ENCODE measurements around the gene IRAK2.
"Not testable (repeated sequence)": the region's sequence is repeated elsewhere in the genome, so short reads cannot be mapped to it uniquely, and the experiment has no call there.

Gene IRAK2

GRCh38 chr3:10249833-10250232 lies 85.1 kb downstream of the IRAK2 start:
- DNase-seq (ENCODE audit: low read depth in 3 of 3), result no peak

GRCh38 chr3:10251006-10251405 lies 86.3 kb downstream of the IRAK2 start:
- DNase-seq (ENCODE audit: low read depth in 3 of 3), result no peak

- DNase-seq (ENCODE audit: low read depth in 3 of 3), result no peak
Observed at GRCh38 chr3:10253731-10254130, 89.0 kb downstream of the IRAK2 start.

- DNase-seq (ENCODE audit: low read depth in 3 of 3), result no peak
Observed at GRCh38 chr3:10255835-10256234, 91.1 kb downstream of the IRAK2 start.

DNA sequence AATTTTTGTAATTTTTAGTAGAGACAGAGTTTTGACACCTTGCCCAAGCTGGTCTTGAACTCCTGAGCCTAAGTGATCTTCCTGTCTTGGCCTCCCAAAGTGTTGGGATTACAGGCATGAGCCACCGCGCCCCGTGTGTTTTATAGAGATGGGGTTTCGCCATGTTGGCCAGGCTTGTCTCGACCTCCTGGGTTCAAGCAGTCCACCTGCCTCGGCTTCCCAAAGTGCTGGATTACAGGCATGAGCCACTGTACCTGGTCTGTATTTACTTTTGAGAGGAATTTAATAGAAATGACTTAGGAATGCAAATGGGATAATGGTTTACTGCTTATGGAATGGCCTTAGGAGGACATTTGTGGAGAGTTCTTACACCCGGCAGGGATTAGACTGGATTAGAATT lies 94.3 kb downstream of the IRAK2 start:
- no peak for DNase-seq (ENCODE audit: low read depth in 3 of 3)

DNA sequence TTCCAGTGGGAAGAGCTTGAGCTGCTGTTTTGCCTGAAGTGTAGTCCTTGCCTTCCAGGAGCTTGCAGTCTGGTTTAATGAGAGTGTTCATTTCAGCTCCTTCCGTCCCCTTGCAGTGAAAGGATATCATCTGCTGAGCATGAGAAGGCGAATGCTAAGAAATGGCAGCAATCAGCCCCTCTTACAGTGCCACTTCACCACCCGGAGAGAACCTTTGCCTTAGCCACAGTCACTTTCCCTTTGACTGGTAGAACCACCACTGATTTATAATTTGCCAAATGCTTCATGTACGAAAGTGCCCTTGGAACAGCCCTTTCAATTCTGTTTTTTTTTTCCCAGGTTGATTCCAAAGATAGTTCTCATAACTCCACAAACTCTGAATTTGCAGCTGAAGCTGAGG lies 95.1 kb downstream of the IRAK2 start:
- DNase-seq (ENCODE audit: low read depth in 3 of 3), result no peak

GRCh38 chr3:10260211-10260701 lies 95.5 kb downstream of the IRAK2 start:
- DNase-seq (ENCODE audit: low read depth in 3 of 3), result no peak

- no peak for DNase-seq (ENCODE audit: low read depth in 3 of 3)
Observed at GRCh38 chr3:10262027-10262426, 97.3 kb downstream of the IRAK2 start.

- DNase-seq (ENCODE audit: low read depth in 3 of 3), result peak in 2 of 3 donors; percentile 40 to 73
Observed at GRCh38 chr3:10263646-10264363, 99.1 kb downstream of the IRAK2 start.

GRCh38 chr3:10265833-10266232 lies 101.1 kb downstream of the IRAK2 start:
- no peak for DNase-seq (ENCODE audit: low read depth in 3 of 3)

GRCh38 chr3:10266936-10267335 lies 102.2 kb downstream of the IRAK2 start:
- DNase-seq (ENCODE audit: low read depth in 3 of 3), result not testable (repeated sequence)

DNA sequence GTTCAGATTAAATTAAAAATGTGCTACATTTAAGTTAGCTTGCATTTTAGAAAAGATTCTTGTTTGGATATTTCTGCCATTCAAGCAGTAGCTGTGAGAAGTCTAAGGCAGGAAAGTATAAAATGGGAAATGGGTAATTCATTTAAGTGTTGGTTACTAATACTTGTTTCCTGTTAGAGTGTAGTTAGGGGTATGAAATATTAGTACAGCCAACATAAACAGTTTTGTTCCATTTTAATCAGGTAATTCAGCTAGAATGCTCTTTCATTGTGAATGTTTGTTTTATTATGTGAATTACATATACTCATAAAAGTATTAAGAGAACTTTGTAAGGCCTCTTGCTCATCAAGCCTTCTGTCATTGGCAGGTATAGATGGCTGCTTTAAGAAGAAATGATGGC lies 103.4 kb downstream of the IRAK2 start:
- no peak for DNase-seq (ENCODE audit: low read depth in 3 of 3)

GRCh38 chr3:10268930-10269329 lies 104.2 kb downstream of the IRAK2 start:
- DNase-seq (ENCODE audit: low read depth in 3 of 3), result no peak

DNA sequence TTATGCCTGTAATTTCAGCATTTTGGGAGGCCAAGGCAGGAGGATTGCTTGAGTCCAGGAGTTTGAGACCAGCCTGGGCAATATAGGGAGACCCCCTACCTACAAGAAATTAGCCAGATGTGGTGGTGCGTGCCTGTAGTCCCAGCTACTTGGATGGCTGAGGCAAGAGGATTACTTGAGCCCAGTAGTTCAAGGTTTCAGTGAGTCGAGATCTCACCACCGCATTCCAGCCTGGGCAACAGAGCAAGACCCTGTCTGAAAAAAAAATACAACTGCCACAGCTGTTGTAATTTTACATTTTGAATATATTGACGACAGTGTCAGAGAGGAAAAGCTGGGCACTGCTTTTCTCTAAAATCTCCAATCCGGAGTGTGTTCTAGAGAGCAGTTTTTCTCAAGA lies 104.7 kb downstream of the IRAK2 start:
- DNase-seq (ENCODE audit: low read depth in 3 of 3), result no peak

DNA sequence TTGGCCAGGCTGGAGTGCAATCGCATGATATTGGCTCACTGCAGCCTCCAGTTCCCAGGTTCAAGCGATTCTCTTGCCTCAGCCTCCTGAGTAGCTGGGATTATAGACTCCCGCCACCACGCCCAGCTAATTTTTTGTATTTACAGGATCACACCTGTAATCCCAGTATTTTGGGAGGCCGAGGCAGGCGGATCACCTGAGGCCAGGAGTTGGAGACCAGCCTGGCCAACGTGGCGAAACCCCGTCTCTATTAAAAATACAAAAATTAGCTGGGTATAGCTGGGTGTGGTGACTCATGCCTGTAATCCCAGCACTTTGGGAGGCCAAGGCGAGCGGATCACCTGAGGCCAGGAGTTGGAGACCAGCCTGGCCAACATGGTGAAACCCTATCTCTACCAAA lies 107.8 kb downstream of the IRAK2 start:
- not testable (repeated sequence) for DNase-seq (ENCODE audit: low read depth in 3 of 3)

GRCh38 chr3:10272977-10273376 lies 108.3 kb downstream of the IRAK2 start:
- DNase-seq (ENCODE audit: low read depth in 3 of 3), result no peak

GRCh38 chr3:10273702-10274305 lies 109.1 kb downstream of the IRAK2 start:
- no peak for DNase-seq (ENCODE audit: low read depth in 3 of 3)

DNA sequence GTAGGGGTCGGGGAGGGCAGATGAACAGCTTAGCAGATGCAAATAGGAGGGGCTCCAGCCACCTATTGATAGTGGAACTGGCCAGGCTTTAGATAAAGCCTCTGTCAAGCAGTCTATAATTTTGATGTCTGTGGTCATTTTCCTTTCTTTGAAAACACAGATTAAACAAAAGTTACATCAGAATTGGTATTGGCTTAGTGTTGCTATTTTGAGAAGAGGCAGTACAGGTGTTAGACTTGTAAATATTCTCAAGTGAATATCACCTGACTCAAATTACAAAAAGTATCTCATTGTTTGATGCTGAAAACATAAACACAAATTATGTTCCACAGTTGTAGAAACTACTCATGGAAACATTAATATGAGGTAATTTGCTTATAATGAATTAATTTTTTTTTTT lies 109.9 kb downstream of the IRAK2 start:
- DNase-seq (ENCODE audit: low read depth in 3 of 3), result no peak

DNA sequence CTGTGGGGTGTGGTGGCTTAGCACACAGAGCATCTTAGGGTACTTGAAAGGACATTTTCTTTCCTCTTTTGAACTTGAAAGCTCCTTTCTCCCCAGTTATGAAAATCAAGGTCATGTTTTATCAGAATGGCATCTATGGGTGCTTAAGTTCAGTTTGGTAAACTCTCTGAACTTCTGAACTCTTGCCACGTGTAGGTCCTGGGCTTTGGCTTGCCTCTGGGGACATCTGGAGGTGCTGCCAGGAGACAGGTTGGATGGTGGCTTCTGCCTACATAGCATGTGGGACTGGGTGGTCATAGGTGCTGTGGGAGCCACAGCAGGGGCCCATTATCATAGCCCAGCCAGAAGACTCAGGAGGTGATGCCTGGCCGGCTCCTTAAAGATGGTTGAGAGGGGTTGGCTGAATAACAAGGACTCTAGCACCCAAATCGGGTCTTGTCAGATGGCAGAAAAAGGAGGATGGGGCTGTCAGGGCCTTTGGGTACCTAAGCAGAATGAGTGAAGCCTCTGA lies 112.5 kb downstream of the IRAK2 start:
- no peak for DNase-seq (ENCODE audit: low read depth in 3 of 3)

DNA sequence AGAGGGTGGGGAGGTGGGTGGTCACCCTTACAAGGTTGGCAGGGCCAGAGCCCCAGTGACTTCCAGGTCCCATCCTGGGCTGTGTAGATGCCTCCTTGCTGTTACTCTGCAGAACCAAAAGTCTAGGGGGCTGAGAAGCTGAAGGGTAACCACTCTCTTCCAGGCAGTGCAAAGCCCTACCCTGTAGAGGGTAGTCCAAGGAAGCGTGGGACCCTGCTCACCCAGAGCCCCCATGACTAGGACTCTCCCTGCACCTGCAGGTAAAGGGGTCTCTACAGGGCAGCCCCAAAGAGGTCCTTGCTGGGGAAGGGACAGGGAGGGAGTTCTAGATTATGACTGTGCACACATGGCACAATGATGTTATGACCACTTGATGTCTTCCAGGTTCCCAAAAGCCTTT lies 113.8 kb downstream of the IRAK2 start:
- no peak for DNase-seq (ENCODE audit: low read depth in 3 of 3)

DNA sequence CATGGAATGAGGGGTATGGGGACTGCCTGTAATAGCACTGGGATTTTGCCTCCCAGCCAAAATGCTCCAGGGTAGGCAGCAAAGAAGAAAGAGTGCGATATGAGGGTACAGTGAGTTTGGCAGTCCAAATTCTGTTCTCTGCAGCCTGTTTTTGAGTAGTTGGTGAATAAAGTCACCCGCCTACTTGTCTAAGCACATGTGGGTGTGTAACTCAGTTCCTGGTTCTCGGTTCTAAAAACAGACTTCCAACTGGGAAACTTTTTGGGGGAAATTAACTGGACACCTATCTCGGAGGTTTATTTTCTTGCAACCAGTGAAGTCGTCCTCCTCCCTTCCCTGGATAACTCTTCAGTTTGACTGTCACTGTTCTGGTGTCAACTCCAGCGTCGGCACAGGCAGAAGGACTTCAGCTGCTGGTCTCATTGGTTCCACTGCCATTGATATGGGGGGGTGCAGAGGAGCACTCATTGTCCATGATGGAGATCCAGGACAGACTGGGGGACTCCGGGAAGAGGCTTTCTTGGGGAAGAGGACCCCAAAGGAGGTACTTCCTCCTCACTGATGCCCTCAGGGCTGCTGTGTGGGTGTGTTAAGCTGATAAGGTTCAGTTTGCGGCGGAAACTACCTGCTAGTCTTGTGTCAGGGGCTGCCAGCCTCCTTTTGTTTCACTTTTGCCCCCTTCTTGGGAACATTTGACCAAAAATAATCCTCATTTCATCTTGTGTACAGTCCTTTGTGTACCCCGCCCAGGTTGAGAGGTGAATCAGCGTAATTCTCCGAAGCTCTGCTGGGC lies 114.9 kb downstream of the IRAK2 start:
- DNase-seq (ENCODE audit: low read depth in 3 of 3), result no peak

GRCh38 chr3:10280177-10280529 lies 115.4 kb downstream of the IRAK2 start:
- DNase-seq (ENCODE audit: low read depth in 3 of 3), result no peak

GRCh38 chr3:10280571-10280970 lies 115.9 kb downstream of the IRAK2 start:
- no peak for DNase-seq (ENCODE audit: low read depth in 3 of 3)
